Measurements from ENCODE around the gene SSBP1.

The SSBP1 gene

DNA sequence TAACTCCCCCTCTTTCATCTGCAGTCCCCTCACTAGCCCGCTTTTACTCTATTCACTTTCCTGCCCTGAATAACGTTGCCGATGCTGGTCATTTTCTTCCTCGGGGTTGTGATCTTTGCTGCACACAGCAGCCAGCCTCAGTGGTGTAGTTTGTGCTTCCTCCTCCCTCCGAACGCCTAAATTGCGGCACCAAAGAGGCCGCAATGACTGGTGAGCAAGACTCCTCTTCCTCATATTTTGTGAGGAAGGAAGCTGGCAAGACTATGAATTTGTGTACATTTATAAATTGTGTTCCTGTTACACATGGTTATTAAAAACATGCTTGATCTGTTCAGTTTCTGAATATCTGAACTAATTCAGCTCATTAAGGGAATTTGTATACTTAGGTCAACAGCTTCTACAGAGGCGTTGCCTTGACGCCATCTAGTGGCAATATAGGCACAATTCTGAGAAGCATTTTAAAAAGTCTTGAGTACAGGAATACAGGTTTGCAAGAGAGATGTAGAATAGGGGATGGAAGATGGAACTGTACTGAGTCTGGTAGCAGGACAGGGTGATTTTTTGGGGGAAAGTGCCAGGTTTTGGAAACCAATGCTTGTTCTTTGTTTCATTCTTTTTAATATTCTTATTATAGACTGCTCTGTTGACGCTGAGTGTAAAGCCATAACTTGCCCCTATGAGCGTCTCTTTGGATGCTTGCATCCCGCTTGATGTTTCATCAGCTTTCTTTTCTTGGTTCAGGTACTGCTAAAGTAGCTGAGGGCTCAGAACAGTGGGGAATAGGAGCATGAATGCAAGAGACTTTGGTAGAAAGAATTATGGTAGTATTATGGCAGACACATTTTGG, 47.8 kb downstream of the SSBP1 start:
- DNase-seq, result peak; percentile 38
- TF ChIP-seq, protein P1, sequence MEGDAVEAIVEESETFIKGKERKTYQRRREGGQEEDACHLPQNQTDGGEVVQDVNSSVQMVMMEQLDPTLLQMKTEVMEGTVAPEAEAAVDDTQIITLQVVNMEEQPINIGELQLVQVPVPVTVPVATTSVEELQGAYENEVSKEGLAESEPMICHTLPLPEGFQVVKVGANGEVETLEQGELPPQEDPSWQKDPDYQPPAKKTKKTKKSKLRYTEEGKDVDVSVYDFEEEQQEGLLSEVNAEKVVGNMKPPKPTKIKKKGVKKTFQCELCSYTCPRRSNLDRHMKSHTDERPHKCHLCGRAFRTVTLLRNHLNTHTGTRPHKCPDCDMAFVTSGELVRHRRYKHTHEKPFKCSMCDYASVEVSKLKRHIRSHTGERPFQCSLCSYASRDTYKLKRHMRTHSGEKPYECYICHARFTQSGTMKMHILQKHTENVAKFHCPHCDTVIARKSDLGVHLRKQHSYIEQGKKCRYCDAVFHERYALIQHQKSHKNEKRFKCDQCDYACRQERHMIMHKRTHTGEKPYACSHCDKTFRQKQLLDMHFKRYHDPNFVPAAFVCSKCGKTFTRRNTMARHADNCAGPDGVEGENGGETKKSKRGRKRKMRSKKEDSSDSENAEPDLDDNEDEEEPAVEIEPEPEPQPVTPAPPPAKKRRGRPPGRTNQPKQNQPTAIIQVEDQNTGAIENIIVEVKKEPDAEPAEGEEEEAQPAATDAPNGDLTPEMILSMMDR (IDR thresholded peaks at IDR 0.05; ENCODE audit: low read depth, low read length), result peak; percentile 63
- H3K27me3 ChIP-seq (ENCODE audit: insufficient read depth, low read depth, severe bottlenecking), result no peaks in the 10 kb centered on the region

DNA sequence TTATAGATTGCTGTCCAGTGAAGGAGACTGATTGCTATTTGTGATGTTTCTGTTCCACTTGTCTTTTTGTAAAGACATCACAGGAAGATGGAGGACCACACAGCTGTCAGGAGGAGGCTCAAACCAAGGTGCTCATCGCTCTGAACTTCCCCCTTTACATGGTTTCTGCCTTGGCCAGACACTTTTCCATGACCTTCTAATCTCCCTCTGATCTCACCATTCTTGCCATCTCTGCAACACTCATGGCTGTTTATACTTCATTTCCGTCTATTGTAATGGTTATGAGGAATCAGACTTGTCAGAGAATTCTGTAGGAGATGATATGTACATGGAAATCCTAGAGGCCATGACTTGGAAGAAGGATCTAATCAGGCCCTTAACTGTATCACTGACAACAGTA, 50.1 kb downstream of the SSBP1 start:
- no peaks in the 10 kb centered on the region for H3K36me3 ChIP-seq
- H3K4me3 ChIP-seq (ENCODE audit: low read depth, low read length), result no peak overlapping the region
- H3K27me3 ChIP-seq (ENCODE audit: insufficient read depth, low read depth, severe bottlenecking), result no peaks in the 10 kb centered on the region
- H3K27ac ChIP-seq, result no peak overlapping the region
- no peaks in the 10 kb centered on the region for H3K9me3 ChIP-seq (ENCODE audit: severe bottlenecking)
- no peak for DNase-seq
- TF ChIP-seq, protein P1 (IDR thresholded peaks at IDR 0.05; ENCODE audit: low read depth, low read length), result no peak

More for the DNA sequence above, 47.8 kb downstream of the SSBP1 start:
- H3K9me3 ChIP-seq (ENCODE audit: severe bottlenecking), result no peaks in the 10 kb centered on the region
- no peak overlapping the region for H3K4me3 ChIP-seq (ENCODE audit: low read depth, low read length)
- H3K27ac ChIP-seq, result no peak overlapping the region
- H3K36me3 ChIP-seq, result no peaks in the 10 kb centered on the region; the same call in 1 of the 2 replicates

DNA sequence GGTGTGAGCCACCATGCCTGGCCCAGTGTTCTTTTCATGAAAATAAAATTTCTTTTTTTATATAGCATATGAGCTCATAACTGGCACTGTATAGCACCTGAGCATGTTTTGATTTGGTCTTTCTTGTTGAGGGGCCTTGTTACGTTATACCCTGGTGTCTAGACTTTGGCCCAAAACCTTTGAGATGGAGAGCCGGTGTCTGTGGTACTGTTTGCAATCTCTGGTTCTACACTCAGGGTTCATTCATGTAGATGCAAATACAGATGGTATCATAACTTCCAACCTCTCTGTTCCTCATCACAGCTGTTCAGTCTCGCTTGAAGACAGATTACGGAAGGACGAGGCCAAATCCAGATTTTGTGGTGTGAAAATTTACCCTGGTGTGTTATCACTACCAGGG, 51.8 kb downstream of the SSBP1 start, which contains the start of gene TAS2R5:
TAS2R5 (plus strand) TSS at position 301 of the 400 bp plus-strand sequence. CDS start 145 bp downstream, outside the sequence.
- Histone ChIP-seq H3K9me3 (ENCODE audit: severe bottlenecking) (no peaks in the 10 kb centered on the region), H3K4me3 (ENCODE audit: low read depth, low read length) (no peak within 1 kb of the TSS), H3K27me3 (ENCODE audit: insufficient read depth, low read depth, severe bottlenecking) (no peaks in the 10 kb centered on the region), H3K36me3 (no peaks in the 10 kb centered on the region), H3K27ac (no peak within 1 kb of the TSS)
- DNase-seq, result no peak
- TF ChIP-seq, protein P1 (IDR thresholded peaks at IDR 0.05; ENCODE audit: low read depth, low read length), result no peak

DNA sequence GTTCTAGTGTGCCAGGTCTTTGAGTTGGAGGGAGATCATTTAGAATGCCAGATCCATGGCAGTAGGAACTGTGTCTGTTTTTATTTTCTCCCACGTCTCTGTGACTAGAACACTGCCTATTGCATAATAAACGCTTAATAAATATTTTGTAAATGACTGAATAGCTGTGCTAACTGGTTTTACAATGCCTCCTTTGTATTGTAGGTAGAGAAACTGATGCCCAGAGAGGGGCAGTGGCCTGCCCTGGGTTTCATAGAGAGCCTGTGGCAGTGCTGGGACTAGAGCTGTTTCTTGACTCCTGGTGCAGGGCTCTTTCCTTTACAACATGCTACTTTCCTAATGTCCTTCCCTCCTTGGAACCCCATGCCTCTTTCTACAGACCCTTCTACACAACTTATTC, 54.4 kb downstream of the SSBP1 start:
- no peak overlapping the region for H3K4me3 ChIP-seq (ENCODE audit: low read depth, low read length)
- no peaks in the 10 kb centered on the region for H3K27me3 ChIP-seq (ENCODE audit: insufficient read depth, low read depth, severe bottlenecking)
- no peaks in the 10 kb centered on the region for H3K9me3 ChIP-seq (ENCODE audit: severe bottlenecking)
- no peaks in the 10 kb centered on the region for H3K36me3 ChIP-seq
- DNase-seq, result no peak
- TF ChIP-seq, protein P1 (IDR thresholded peaks at IDR 0.05; ENCODE audit: low read depth, low read length), result no peak
- no peak overlapping the region for H3K27ac ChIP-seq

All from WERI-Rb-1 (cell line).